Right forelimb (tissue), 1 donor: ENCODE data around the gene MLPH.

Experiments
- DNase-seq: peaks from one replicate; pipeline ENCODE4 v3.0.0-alpha.2; 2018

MLPH gene

DNA sequence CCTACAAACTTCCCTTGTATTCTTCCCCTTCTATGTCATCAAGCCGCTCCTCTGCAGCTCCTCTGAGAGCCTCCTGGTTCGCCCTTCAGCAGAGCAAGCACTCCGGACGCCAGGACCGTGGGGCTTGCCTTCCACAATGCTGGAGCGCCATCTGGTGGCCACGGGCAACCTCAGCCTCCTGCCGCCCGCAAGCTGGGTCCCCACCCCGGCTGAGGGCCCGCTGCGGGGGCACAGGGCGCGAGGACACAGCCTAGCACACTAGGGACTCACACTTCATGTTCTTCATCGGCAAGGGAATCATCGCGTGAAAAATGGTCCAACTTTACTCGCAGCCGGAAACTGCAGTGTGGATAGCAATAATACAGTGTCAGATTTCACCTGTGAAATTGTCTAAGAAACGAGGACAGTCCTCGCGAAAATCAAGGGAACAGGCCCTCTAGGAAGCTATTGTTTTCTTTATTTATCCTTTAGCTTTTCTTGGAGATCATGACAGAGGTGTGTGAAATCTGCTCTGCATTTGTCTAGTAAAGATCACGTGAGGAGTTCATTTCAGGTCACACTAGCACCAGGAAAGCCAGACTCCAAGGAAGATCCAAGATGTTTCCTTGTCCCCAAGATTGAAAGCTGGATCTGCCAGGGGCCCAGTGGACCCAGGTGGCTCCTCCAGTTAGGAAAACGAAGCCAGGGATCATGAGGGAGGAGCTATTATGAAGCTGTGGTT, 85.1 kb downstream of the MLPH start:
- peak; percentile 93 for DNase-seq

DNA sequence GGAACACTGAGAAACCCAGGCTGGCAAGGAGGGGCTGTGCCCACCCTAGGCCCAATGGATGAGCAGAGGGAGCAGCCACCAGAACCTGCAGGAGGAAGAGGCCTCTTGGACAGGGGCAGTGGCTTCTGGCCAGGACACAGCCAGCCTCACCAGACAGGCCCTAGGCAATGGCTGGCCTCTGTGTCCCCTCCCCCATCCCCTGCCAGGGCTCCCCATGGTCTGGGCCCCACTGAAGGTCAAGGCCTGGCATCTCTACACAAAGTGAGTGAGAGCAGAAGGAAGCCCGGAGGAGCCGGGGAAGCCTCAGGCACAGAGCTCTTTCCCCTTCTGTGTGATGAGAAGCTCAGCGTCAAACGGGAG, 85.7 kb downstream of the MLPH start:
- DNase-seq: no peak

DNA sequence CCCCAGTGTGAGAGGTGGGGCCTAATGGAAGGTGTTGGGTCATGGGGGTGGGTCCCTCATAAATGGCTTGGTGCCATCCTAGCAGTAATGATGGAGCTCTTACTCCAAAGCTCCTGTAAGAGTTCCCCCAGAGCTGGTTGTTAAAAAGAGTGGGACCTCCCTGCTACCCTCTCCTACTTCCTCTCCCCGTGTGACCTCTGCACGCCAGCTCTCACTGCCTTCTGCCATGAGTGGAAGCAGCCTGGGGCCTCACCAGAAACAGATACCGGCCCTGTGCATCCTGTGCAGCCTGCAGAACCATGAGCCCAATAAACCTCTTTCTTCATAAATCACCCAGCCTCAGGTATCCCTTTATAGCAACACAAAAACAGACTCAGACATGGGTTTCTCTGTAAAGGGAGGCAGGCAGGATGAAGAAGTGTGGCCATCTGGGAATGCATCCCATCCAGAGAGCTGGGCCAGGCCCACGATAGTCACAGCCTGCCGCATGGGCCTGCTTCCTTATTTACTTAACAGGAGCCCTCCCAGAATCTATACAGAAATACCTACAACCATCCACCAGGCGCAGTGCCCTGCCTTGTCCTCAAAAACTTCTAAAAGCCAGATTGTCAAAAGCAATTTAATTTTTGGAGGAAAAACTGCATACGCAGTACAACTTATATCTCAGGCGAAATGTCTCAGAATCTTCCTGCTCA, 86.8 kb downstream of the MLPH start:
- DNase-seq: no peak

DNA sequence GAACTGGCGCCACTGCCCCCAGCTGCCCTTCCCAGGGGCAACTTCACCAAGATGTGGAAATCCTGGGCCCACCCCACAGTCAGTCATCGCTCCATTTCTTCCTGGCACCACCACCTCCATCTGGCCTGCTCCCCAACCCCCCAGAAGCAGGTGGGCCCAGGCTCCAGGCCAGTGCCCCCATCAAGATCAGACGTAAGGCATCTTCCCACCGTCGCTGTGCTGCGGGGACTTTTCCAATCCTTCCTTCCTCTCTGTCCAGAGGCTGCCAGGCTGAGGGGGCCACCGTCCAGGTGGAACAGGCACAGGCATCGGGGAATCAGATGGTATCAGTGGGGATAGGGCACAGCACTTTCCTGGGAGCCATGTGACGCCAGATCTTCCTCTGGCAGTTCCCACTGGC, 87.4 kb downstream of the MLPH start:
- DNase-seq: no peak

DNA sequence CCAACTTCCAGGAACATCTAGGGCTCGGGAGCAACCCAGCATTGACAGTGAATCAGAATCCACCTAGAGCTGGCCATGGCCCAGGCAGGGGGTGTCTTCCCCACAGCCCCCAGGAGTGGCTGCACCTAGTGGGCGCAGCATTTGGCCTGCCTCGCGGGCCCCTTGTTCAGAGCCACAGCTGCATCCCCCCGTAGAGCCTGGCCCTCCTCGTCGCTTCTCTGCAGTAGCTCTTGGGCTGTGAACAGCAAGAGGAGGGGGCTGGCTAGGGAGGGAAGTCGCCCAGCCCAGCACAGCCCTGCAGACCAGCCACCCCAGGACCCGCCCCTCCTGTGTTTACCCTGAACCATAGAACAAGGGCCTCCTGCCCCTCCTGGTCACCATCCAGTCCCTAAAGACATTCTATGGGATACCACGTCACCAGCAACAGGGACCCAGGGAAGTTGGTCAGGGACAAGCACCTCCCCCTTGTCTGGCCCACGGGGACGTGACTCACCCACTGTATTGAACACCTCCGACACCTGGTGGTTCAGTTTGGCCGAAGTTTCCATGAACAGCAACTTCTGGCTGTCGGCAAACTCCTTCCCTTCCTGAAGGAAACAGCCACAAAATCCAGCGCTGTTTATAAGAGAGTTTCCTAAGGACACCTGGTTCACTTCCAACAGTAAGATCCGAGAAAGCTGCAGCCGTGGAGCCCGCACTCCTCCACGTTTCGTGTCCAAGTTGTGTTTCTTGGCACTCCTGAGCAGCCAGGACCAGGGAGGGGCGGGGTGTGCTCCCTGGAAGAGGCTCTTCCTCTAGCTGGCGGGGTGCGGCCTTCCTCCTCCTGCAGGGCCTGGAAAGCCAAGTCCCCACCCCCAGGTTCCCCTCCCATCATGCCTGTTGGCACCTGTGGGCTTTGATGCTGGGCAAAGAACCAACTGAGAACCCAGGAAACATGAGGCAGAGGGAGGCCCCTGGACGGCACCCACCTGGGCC, 88.1 kb downstream of the MLPH start:
- peak; percentile 60 for DNase-seq

DNA sequence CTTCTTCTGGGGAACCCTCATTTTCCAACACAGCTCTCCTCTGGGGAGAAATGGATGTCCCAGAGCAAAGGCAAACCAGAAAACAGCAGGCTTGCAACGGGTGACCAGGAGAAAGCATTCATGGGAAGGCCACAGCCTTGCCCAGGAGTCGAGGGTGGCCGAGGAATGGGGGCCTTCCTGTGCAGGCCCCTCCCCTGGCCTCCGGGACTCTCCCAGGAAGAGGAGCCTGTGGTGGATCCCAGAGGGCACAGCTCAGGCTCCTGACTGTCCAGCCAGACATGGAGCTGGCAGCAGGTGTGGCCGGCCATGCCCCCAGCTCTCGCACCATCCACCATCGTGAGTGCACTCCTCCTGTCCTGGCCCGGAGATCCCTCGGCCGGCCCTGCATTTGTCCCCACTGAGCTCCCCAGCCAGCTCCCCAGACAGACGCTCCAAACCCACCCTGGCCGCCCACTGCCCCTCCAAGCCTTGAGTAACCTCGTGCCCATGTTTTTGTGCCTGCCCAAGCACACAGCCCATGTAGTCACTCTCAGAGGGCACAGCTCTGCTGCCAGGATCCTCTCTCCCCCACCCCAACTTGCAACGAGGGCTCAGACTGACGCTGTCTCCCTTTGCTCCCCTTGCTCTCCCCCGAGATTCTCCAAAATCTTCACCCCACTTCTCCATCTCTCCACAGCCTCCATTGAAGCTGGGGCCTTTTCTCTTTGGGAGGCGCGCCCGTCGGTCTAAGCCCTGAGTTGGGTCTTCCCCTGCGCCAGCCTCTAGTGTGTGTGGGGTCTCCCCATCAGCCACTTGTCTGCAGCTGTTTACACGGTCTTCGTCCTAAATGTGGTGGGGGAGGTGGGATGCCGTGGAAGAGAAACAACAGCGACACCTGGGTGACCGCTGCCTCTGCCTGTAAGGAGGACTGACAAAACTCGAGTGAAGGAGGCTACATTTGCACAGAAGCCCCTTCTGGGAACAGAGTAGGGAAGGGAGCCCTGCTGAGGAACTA, 89.1 kb downstream of the MLPH start:
- DNase-seq: no peak

DNA sequence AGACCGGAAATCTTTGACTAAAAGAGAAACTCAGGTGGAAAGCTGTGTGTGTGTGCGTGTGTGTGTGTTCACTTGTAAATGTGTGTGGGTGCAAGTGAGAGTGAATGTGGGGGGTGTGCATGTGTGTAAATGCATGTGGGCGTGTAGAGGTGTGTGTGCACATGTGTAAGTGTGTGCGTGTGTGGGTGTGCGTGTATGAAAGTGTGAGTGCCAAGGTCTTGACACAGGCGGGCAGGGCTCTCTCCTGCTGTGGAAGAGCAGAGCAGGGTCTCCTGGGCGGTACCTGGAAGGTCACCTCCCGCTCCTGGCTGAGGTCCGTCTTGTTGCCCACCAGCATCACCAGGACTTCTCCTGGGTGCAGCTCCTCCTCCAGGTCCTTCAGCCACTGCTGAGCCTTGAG, 89.9 kb downstream of the MLPH start:
- no peak for DNase-seq

DNA sequence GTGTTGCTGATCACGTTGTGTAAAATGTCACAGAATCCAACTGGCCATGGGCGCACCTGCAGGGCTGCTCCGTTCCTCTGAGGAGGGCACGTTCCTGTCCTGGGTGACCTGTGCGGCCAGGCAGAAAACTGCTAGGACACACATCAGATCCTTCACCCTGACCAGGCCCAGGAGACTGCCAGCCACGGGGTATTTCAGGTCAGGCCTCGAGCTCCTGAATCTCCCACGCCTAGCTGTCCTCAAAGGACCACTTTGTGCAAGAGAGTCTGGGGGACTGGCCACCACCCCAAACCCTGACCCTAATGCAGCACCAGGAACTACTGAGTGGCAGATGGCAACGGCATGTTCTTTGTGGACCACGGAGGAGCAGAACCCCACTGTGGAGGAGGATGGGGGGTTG, 90.4 kb downstream of the MLPH start:
- no peak for DNase-seq

DNA sequence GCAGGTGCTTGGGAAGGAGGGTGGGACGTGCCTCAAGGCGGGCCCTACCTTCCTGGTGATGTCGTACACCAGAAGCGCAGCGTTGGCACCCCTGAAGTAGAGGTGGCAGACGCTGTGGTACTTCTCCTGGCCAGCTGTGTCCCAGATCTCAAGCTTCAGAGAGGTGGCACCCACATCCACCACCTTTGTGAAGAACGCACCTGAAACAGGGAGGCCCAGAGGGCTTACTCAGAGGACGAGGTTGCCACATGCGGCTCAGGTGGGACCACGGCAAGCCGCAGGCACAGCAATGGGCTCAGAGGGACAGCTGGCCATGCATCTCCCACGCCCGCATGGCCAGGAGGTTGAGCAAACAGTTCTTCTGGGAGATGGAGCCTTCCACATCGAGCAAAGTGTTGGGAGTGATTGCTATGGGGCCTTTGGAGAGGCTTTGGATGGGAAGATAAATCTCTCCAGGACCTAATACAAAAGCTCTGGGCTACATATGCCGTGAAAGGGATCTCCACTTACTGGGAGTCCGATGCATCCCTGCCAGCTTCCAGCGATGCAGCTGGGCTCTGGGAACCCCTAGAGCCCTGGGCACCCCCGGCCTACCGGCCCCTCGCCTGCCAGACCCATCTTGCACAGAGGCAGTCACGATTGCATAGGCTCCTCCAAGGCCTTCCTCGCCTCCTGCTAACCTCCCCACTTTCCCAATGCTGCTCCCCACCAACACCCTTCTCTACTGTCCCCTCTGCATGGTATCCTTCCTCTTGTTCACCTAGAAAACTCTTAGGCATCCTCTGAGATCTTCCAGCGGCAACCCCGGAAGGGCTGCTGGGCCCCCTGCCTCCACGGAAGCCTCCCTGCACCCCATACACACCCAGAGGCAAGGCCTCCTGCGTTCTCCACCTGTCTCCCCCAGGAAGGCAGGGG, 91.2 kb downstream of the MLPH start:
- no peak for DNase-seq

DNA sequence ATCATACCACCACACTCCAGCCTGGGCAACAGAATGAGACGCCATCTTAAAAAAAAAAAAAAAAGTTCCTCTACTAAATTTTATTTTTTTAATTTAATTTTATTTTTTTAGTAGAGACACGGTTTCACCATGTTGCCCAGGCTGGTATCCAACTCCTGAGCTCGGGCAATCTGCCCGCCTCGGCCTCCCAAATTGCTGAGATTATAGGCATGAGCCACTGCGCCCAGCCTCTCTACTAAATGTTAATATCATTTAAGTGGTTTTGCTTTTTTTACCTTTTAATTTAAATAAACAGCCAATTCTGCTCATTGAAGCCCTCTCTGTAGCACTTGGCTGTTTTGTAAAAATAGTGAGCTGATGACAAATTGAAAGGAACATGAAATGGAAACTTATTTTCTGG, 94.3 kb downstream of the MLPH start:
- no peak for DNase-seq

DNA sequence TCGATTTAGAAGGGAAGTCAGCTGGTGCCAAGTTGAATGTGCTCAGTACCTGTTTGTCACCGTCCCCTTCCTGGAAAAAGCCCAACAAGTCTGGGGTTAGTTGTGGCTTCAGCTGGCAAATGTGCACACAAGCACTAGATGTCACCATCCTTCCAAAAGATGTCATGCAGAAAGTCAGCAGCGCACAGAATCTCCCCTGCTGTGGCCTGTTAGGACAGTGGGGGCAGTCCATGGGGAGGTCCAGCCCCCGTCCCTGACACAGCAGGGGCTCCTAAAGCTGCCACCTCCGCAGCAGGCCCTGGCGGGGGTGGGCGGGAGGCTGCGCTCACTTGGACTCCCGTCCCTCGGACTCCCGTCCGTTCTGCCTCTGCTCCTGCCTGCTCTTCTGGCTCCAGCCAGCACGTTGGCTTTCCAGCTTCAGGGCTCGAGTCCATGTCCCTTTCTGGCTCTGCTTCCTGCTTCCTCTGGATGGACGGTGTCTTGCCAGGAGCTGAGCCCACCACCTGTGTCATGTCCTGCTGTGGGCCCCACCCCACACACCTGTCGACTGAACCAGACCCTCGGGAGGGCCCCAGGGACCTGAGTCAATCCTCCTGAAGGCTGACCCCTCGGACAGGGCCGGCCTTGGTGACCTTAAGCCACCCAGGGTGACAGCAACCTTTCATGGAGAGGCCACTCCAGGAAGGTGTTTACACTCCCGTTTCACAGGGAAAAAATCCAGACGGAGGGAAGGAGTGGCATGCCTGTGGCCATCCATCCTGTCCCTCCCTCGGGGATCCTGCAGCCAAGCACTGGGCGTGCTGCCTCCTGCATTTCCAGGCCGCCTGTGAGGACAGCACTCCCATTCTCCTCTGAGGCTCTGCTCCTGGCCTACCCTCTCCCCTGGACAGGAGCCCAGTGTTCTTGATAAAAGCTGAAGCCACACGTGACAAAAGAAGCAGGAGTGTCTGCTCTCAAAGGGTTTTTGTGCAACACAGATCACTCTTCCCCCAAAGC, 95.0 kb downstream of the MLPH start:
- peak; percentile 78 for DNase-seq

DNA sequence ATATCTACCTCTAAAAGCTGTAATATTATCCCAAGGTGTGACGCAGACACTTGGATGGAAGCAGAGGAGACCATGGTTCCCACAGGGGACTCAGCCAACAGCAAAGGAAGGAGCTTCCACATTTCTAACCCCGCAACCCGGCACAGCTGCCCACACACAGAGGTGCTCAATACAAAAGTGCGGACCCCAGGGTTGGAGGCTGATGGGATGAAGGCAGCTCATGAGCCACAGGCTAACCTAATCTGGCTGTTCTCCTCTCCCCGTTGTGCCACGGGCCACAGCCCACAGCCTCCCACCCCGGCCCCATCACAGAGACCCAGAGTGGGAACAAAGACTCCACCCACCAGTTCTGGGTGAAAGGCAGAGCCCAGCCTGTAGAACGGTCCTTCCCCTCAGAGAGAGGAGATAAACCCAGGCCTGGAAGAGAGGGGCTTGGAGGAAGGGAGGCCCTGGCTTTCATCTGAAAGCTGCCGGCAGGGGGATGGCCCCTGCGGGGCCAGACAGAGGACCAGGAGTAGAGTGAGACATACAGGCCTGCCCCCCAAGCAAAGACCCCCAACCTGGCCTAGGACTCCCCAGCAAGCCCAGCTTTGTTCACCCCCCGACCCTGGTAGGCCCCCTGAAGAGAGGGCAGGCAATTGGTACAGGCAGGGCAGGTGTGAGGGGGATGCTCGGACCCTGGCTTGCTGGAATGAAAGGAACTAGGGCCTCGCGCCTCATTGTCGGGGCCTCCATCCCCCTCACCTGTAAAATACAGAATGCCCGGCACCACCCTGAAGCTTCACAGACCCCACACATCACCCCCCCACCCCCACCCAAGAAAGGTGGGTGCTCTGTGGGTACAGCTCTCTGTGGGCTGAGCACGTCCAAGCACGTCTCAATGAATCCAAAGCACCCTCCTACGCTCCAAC, 96.6 kb downstream of the MLPH start:
- DNase-seq: no peak

DNA sequence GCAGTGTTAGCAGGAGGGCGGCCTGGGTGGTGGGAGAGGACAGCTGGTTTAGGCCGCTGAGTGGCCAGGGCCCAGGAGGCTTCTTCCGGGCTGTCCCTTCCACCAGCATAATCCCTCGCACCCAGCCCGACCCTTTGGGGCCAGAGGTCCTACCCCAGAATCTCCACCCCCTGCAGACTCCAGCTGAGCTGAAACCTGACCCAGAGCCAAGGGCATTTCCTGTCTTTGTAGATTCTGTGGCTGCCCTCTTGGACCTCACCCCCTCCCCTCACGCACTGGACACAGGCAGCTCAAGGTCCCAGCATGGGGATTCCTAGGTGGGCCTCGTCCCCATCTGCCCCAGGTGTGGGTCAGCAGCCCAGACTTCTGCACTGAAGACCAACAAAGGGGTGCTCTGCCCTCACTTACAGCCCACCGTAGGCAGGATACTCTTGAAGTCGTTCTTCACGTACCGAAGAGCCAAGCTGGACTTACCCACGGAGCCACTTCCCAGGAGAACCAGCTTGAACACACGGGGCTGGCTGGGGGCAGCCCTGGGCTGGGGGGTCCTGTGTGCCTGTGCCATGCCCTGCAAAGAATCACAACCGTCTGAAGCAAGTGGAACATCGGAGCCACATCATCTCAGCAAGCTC, 98.7 kb downstream of the MLPH start:
- no peak for DNase-seq

DNA sequence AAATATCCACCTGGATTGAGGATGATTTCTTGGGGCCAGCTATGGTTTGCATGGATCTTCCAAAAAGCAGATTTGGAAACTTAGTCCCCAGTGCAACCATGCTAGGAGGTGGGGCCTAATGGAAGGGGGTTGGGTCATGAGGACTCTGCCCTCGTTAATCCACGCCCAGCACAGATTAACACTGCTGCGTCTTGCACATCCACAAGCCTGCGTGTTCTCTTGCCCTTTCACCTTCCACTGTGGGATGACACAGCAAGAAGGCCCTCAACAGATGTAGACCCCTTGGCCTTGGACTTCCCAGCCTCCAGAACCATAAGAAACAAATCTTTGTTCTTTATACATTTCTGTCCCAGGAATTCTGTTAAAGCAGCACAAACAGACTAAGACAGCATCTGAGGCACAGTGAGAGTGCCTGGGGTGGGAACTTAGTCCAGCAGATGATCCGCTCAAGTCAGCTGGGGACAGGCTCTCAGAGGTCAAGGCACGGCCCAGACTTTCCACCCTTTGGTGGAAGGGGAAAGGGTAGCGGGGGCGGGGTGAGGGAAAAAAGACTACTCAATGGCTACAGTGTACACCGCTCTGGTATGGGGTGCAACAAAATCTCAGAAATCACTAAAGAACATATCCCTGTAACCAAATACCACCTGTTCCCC, 101.1 kb downstream of the MLPH start:
- DNase-seq: no peak

DNA sequence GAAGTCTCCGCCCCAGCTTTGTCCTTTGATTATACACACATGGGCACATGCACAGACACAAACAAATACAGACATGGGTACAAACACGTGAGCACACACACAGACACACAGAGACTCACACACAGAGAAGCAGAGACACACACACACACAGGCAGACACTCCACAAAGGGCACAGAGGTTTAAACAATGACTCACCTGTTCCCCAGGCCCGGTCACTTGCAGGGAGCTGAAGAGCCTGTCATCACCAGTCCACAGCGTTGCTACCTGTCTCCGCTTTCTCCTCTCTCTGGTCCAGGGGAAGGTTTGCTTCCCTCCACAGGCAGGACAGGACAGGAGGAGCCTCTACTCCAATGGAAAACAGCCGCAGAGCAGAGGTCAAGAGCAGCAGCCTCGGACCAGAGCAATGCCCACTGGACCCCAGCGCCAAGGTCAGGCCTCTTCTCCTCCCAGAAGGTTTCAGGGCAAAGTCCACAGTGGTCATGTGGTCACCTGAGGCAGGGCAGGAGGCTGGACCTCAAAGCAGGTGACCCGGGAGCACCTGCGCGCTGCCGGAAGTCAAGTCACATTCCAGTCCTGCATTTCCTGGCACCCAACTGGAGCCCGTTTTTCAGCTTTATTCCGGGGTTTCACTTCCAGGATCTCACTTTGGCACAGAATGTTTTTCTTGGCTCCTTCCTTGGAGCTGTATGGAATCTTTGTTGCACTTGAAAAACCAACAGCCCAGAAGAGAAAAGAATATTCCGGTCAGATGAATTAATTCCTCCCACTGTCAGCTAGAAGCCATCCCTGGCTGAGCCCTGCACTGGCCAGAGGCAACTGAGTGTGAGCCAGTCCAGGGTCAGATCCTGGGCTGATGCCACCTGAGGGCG, 103.5 kb downstream of the MLPH start, which contains the start of gene RAB17:
Gene RAB17 (minus strand): TSS at position 463 of the 869 bp plus-strand sequence. CDS start 4,580 bp downstream, outside the sequence.
- no peak for DNase-seq

DNA sequence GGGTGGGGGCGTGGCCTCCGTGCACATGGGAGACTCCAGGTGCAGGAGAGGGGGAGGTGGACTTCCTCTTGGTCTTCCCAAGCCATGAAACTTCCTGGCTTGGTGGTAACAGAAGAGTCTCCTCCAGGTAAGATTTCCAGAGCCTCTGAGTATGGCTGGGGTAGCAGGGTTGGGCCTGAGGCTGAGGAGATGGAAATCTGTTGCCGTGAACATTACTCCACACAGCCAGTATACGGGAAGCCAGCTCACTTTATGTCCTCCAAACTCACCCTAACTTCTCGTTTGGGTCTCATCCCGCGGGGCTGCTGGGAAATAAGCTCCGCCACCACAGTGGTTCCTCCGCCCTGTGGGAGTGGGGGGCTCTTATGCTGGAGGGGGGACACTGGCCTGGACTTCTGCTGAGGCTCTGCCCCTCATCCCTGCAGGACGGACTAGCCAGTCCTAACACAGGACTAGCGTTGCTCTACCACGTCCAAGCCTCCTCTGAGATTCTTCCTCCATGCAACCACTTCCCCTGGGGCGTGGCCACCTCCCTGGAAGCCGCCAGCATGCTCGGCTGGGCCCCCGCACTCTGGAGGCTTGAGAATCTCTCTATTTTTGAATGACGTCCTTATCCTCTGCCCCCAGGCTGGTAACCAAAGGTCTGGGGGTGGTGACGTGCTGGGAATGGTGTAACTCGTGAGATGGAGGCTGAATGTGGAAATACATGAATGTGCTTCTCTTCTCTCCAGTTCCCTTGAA, 104.3 kb downstream of the MLPH start:
- no peak for DNase-seq
